ENCODE measurements around the gene KIF18A.

Gene KIF18A

GRCh38 chr11:28072321-28072720, 35.6 kb downstream of the KIF18A start:
- H3K27me3 ChIP-seq (replicated peaks; ENCODE audit: insufficient read depth, low read length): no peaks in the 10 kb centered on the region
- no peak overlapping the region for H3K4me2 ChIP-seq (ENCODE audit: low read depth, low read length)
- H3K79me2 ChIP-seq (ENCODE audit: low read length): no peaks in the 10 kb centered on the region
- no peaks in the 10 kb centered on the region for H3K9me3 ChIP-seq (replicated peaks; ENCODE audit: insufficient read depth, low read length)
- TF ChIP-seq CTCF (IDR thresholded peaks at IDR 0.05; ENCODE audit: low read length) (no peak), EZH2 (optimal IDR thresholded peaks at IDR 0.05; ENCODE audit: low read depth, low read length) (no peak), EZH2phosphoT487 (IDR thresholded peaks at IDR 0.05; ENCODE audit: low read length) (no peak)
- no peaks in the 10 kb centered on the region for H4K20me1 ChIP-seq (ENCODE audit: insufficient read depth, low read length)
- peaks cover 5% of the 10 kb centered on the region; the same call in 1 of the 2 replicates for H3K36me3 ChIP-seq (replicated peaks; ENCODE audit: insufficient read depth, low read length)
- no peaks in the 10 kb centered on the region for H3K9me2 ChIP-seq (replicated peaks; ENCODE audit: insufficient read depth, low read length)
- no peak overlapping the region for H3K27ac ChIP-seq (ENCODE audit: low read length)
- no peak overlapping the region for H3K4me3 ChIP-seq (ENCODE audit: low read length)
- DNase-seq: no peak
- H3F3A ChIP-seq (ENCODE audit: insufficient read depth, low read length): no peaks in the 10 kb centered on the region
- no peaks in the 10 kb centered on the region for H3K4me1 ChIP-seq (ENCODE audit: low read length)
- no peak overlapping the region for H3K9ac ChIP-seq (ENCODE audit: low read length)
- H2AFZ ChIP-seq (ENCODE audit: low read length): no peak overlapping the region

GRCh38 chr11:28071305-28071704, 36.7 kb downstream of the KIF18A start:
- Histone ChIP-seq H4K20me1 (ENCODE audit: insufficient read depth, low read length) (no peaks in the 10 kb centered on the region), H3K4me2 (ENCODE audit: low read depth, low read length) (no peak overlapping the region), H2AFZ (ENCODE audit: low read length) (no peak overlapping the region), H3K79me2 (ENCODE audit: low read length) (no peaks in the 10 kb centered on the region), H3K36me3 (replicated peaks; ENCODE audit: insufficient read depth, low read length) (peaks cover 5% of the 10 kb centered on the region; the same call in 1 of the 2 replicates), H3K9ac (ENCODE audit: low read length) (no peak overlapping the region), H3K27me3 (replicated peaks; ENCODE audit: insufficient read depth, low read length) (no peaks in the 10 kb centered on the region), H3K27ac (ENCODE audit: low read length) (no peak overlapping the region), H3F3A (ENCODE audit: insufficient read depth, low read length) (no peaks in the 10 kb centered on the region), H3K4me3 (ENCODE audit: low read length) (no peak overlapping the region), H3K9me3 (replicated peaks; ENCODE audit: insufficient read depth, low read length) (no peaks in the 10 kb centered on the region), H3K4me1 (ENCODE audit: low read length) (no peaks in the 10 kb centered on the region), H3K9me2 (replicated peaks; ENCODE audit: insufficient read depth, low read length) (no peaks in the 10 kb centered on the region)
- TF ChIP-seq EZH2phosphoT487 (IDR thresholded peaks at IDR 0.05; ENCODE audit: low read length) (no peak), CTCF (IDR thresholded peaks at IDR 0.05; ENCODE audit: low read length) (no peak), EZH2 (optimal IDR thresholded peaks at IDR 0.05; ENCODE audit: low read depth, low read length) (no peak)
- no peak for DNase-seq

DNA sequence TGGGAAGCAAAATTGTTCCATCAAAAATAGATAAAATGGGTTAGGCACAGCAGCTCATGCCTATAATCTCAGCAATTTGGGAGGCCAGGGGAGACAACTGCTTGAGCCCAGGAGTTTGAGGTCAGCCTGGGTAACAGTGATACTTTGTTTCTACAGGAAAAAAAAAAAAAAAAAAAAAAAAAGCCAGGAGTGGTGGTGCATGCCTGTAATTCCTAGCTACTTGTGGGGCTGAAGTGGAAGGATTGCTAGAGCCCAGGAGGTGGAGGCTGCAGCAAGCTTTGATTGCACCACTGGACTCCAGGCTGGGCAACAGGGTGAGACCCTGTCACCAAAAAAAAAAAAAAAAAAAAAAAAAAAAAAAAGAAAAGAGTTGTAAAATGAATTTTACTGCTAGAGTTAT, 49.6 kb downstream of the KIF18A start:
- Histone ChIP-seq H3K4me2 (ENCODE audit: low read depth, low read length) (no peak overlapping the region), H3K27me3 (replicated peaks; ENCODE audit: insufficient read depth, low read length) (no peaks in the 10 kb centered on the region), H3K9me3 (replicated peaks; ENCODE audit: insufficient read depth, low read length) (no peaks in the 10 kb centered on the region), H3K36me3 (replicated peaks; ENCODE audit: insufficient read depth, low read length) (peaks cover 4% of the 10 kb centered on the region; the same call in 1 of the 2 replicates), H3K79me2 (ENCODE audit: low read length) (no peaks in the 10 kb centered on the region), H3K27ac (ENCODE audit: low read length) (no peak overlapping the region), H3K9me2 (replicated peaks; ENCODE audit: insufficient read depth, low read length) (no peaks in the 10 kb centered on the region), H4K20me1 (ENCODE audit: insufficient read depth, low read length) (no peaks in the 10 kb centered on the region), H2AFZ (ENCODE audit: low read length) (no peak overlapping the region), H3K4me1 (ENCODE audit: low read length) (no peaks in the 10 kb centered on the region; the same call in 1 of the 2 replicates), H3F3A (ENCODE audit: insufficient read depth, low read length) (no peaks in the 10 kb centered on the region), H3K4me3 (ENCODE audit: low read length) (no peak overlapping the region), H3K9ac (ENCODE audit: low read length) (no peak overlapping the region)
- TF ChIP-seq CTCF (IDR thresholded peaks at IDR 0.05; ENCODE audit: low read length): no peak
- TF ChIP-seq EZH2phosphoT487 (IDR thresholded peaks at IDR 0.05; ENCODE audit: low read length): no peak
- no peak for TF ChIP-seq EZH2 (optimal IDR thresholded peaks at IDR 0.05; ENCODE audit: low read depth, low read length)
- no peak for DNase-seq

All from MM.1S (cell line).